Mesenchymal stem cell (in vitro differentiated cells and primary cell): ENCODE data around the gene AOX1.

Experiments used
- DNase-seq: peaks from one replicate; pipeline ENCODE4 v3.0.0-alpha.2; 2013
- H2AFZ ChIP-seq: one replicate; pipeline ENCODE4 v1.6.1; 2013; ENCODE audit warnings: low read depth, mild to moderate bottlenecking, control low read depth, inconsistent platforms, low read length, moderate library complexity
- H2AK5ac ChIP-seq: 2 replicates; pipeline ENCODE4 v1.6.1; 2013; ENCODE audit warnings: low read length, moderate library complexity, mild to moderate bottlenecking, inconsistent platforms; ENCODE audit not compliant: severe bottlenecking
- H2BK120ac ChIP-seq: one replicate; pipeline ENCODE4 v1.6.1; 2013; ENCODE audit warnings: low read depth, mild to moderate bottlenecking, inconsistent platforms, low read length, moderate library complexity
- H2BK12ac ChIP-seq, 2 experiments: one replicate each; pipeline ENCODE4 v1.6.1; 2013; ENCODE audit warnings: inconsistent platforms in 2 of 2, low read length in 2 of 2, mild to moderate bottlenecking in 2 of 2, moderate library complexity in 2 of 2, control low read depth in 1 of 2
- H2BK15ac ChIP-seq: one replicate; pipeline ENCODE4 v1.6.1; 2013; ENCODE audit warnings: mild to moderate bottlenecking, low read depth, inconsistent platforms; ENCODE audit not compliant: poor library complexity, severe bottlenecking
- H2BK5ac ChIP-seq: 2 replicates; pipeline ENCODE4 v1.6.1; 2013; ENCODE audit warnings: low read depth, mild to moderate bottlenecking, low read length, control low read depth, inconsistent platforms; ENCODE audit not compliant: poor library complexity, severe bottlenecking
- H3K14ac ChIP-seq, 2 experiments: one replicate each; pipeline ENCODE4 v1.6.1; 2013; ENCODE audit warnings: inconsistent platforms in 2 of 2, low read length in 2 of 2, control low read depth in 1 of 2, mild to moderate bottlenecking in 1 of 2, moderate library complexity in 1 of 2
- H3K18ac ChIP-seq, 2 experiments: one replicate each; pipeline ENCODE4 v1.6.1; 2013; ENCODE audit warnings: inconsistent platforms in 2 of 2, low read length in 2 of 2, control low read depth in 1 of 2, low read depth in 1 of 2, mild to moderate bottlenecking in 1 of 2
- H3K23ac ChIP-seq, 2 experiments: one replicate each; pipeline ENCODE4 v1.6.1; 2013; ENCODE audit warnings: inconsistent platforms in 2 of 2, low read length in 2 of 2, mild to moderate bottlenecking in 2 of 2, moderate library complexity in 2 of 2, control low read depth in 1 of 2
- H3K27ac ChIP-seq: 2 replicates; pipeline ENCODE4 v1.5.1; 2013; ENCODE audit warnings: mild to moderate bottlenecking, moderate library complexity, low read length, control low read depth, inconsistent platforms; ENCODE audit not compliant: poor library complexity, severe bottlenecking
- H3K27me3 ChIP-seq, 2 experiments: 2 replicates each; pipeline versions ENCODE4 v1.6.1 to v1.7.0; 2013; ENCODE audit warnings: low read length in 2 of 2, mild to moderate bottlenecking in 2 of 2, moderate library complexity in 2 of 2, control low read depth in 1 of 2, inconsistent platforms in 1 of 2; ENCODE audit not compliant: control insufficient read depth in 1 of 2, insufficient read depth in 1 of 2
- H3K36me3 ChIP-seq, 2 experiments: 2 replicates each; pipeline versions ENCODE4 v1.6.1 to v1.7.0; 2013; ENCODE audit warnings: low read length in 2 of 2, control low read depth in 1 of 2, inconsistent platforms in 1 of 2, low read depth in 1 of 2, mild to moderate bottlenecking in 1 of 2; ENCODE audit not compliant: insufficient read depth in 2 of 2, control insufficient read depth in 1 of 2
- H3K4ac ChIP-seq, 2 experiments: one replicate each; pipeline ENCODE4 v1.6.1; 2013; ENCODE audit warnings: inconsistent platforms in 2 of 2, low read length in 2 of 2, mild to moderate bottlenecking in 2 of 2, moderate library complexity in 2 of 2, control low read depth in 1 of 2, low read depth in 1 of 2
- H3K4me1 ChIP-seq: 2 replicates; pipeline ENCODE4 v1.6.1; 2013; ENCODE audit warnings: low read depth, low read length, control low read depth; ENCODE audit not compliant: control insufficient read depth, insufficient read depth
- H3K4me2 ChIP-seq: 2 replicates; pipeline ENCODE4 v1.6.1; 2013; ENCODE audit warnings: low read length, mild to moderate bottlenecking, inconsistent platforms; ENCODE audit not compliant: poor library complexity, severe bottlenecking
- H3K4me3 ChIP-seq, 2 experiments: 2 replicates each; pipeline versions ENCODE4 v1.5.1 to v1.7.0; 2013; ENCODE audit warnings: low read length in 2 of 2, mild to moderate bottlenecking in 2 of 2, control low read depth in 1 of 2, low read depth in 1 of 2; ENCODE audit not compliant: insufficient read depth in 1 of 2
- H3K79me1 ChIP-seq: replicated peaks from 2 replicates; pipeline ENCODE4 v1.6.1; 2013; ENCODE audit warnings: mild to moderate bottlenecking, control low read depth, low read length, inconsistent platforms; ENCODE audit not compliant: poor library complexity, severe bottlenecking
- H3K9ac ChIP-seq: 2 replicates; pipeline ENCODE4 v1.7.0; 2013; ENCODE audit warnings: mild to moderate bottlenecking, low read length, moderate library complexity
- H3K9me3 ChIP-seq: 2 replicates; pipeline ENCODE4 v1.7.0; 2013; ENCODE audit warnings: mild to moderate bottlenecking, low read length; ENCODE audit not compliant: control insufficient read depth
- H4K8ac ChIP-seq: one replicate; pipeline ENCODE4 v1.6.1; 2013; ENCODE audit warnings: inconsistent platforms, mild to moderate bottlenecking, low read length, moderate library complexity
- H4K91ac ChIP-seq: one replicate; pipeline ENCODE4 v1.6.1; 2013; ENCODE audit warnings: mild to moderate bottlenecking, low read length, inconsistent platforms
- WGBS: methylation state at CpG from one replicate; pipeline ENCODE4 v1.1.7; 2013; ENCODE audit warnings: mixed read lengths; 5-methylcytosine and 5-hydroxymethylcytosine counted together

The AOX1 gene

GRCh38 chr2:200584639-200585038 is 1.2 kb upstream of the AOX1 start:
- Histone ChIP-seq H3K23ac (no peak overlapping the region), H3K4me2 (no peak overlapping the region), H3K14ac (no peak overlapping the region), H2BK12ac (no peak overlapping the region), H3K4me1 (peaks cover 4% of the 10 kb centered on the region), H2BK15ac (no peak overlapping the region), H3K4ac (no peak overlapping the region), H3K4me3 (no peak overlapping the region), H3K36me3 (no peaks in the 10 kb centered on the region), H3K18ac (no peak overlapping the region), H3K9me3 (no peaks in the 10 kb centered on the region), H2BK5ac (no peak overlapping the region), H3K9ac (no peak overlapping the region), H4K8ac (no peak overlapping the region), H2AFZ (no peak overlapping the region), H3K79me1 (no peaks in the 10 kb centered on the region), H2BK120ac (no peak overlapping the region), H2AK5ac (no peak overlapping the region), H3K27ac (no peak overlapping the region), H4K91ac (no peak overlapping the region), H3K27me3 (no peaks in the 10 kb centered on the region)
- 100% methylated on average over 3 of the region's 3 CpGs for WGBS
- DNase-seq: no peak

GRCh38 chr2:200585340-200585729 is 479 bp upstream of the AOX1 start:
- H3K27ac ChIP-seq: no peak overlapping the region
- H3K14ac ChIP-seq: no peak overlapping the region
- no peaks in the 10 kb centered on the region for H3K9me3 ChIP-seq
- H2AK5ac ChIP-seq: no peak overlapping the region
- H4K8ac ChIP-seq: no peak overlapping the region
- peak overlapping the region; percentile 90 for H3K9ac ChIP-seq
- H4K91ac ChIP-seq: no peak overlapping the region
- no peaks in the 10 kb centered on the region for H3K36me3 ChIP-seq
- H3K23ac ChIP-seq: no peak overlapping the region
- H3K4me2 ChIP-seq: peak overlapping the region; percentile 95
- peaks cover 4% of the 10 kb centered on the region for H3K4me1 ChIP-seq
- H2BK5ac ChIP-seq: no peak overlapping the region
- peak overlapping the region in 1 of 2 experiments; percentile 29 for H2BK12ac ChIP-seq
- H3K79me1 ChIP-seq: no peaks in the 10 kb centered on the region
- no peaks in the 10 kb centered on the region for H3K27me3 ChIP-seq
- H2AFZ ChIP-seq: peak overlapping the region; percentile 94
- H3K4me3 ChIP-seq: peak overlapping the region; percentile 66 to 84
- no peak overlapping the region for H2BK120ac ChIP-seq
- no CpG with 5 or more reads among the region's 2 CpGs for WGBS
- no peak overlapping the region for H3K4ac ChIP-seq
- H3K18ac ChIP-seq: no peak overlapping the region
- DNase-seq: no peak
- no peak overlapping the region for H2BK15ac ChIP-seq

GRCh38 chr2:200586644-200586975 is 796 bp downstream of the AOX1 start:
- no peak overlapping the region for H3K4ac ChIP-seq

GRCh38 chr2:200587007-200587616 is 1.3 kb downstream of the AOX1 start:
- H3K27ac ChIP-seq: no peak overlapping the region
- H2BK12ac ChIP-seq: no peak overlapping the region
- H3K9me3 ChIP-seq: no peaks in the 10 kb centered on the region
- no peak overlapping the region for H2AK5ac ChIP-seq
- H2BK15ac ChIP-seq: no peak overlapping the region
- H3K27me3 ChIP-seq: no peaks in the 10 kb centered on the region
- H2BK5ac ChIP-seq: no peak overlapping the region
- no peak overlapping the region for H2BK120ac ChIP-seq
- no peak overlapping the region for H3K4ac ChIP-seq
- H3K4me2 ChIP-seq: no peak overlapping the region
- H3K23ac ChIP-seq: no peak overlapping the region
- H3K18ac ChIP-seq: no peak overlapping the region
- H3K4me1 ChIP-seq: peaks cover 4% of the 10 kb centered on the region
- peak overlapping the region in 1 of 2 experiments; percentile 84 for H3K4me3 ChIP-seq
- peaks cover 0 to 4% of the 10 kb centered on the region in 2 experiments for H3K36me3 ChIP-seq
- no peak overlapping the region for H4K8ac ChIP-seq
- no peak overlapping the region for H4K91ac ChIP-seq
- 93% methylated on average over 5 of the region's 9 CpGs for WGBS
- no peak overlapping the region for H2AFZ ChIP-seq
- DNase-seq: no peak
- H3K79me1 ChIP-seq: no peaks in the 10 kb centered on the region
- peak overlapping the region; percentile 90 for H3K9ac ChIP-seq
- no peak overlapping the region for H3K14ac ChIP-seq

More at GRCh38 chr2:200586644-200586975, 796 bp downstream of the AOX1 start:
- no peaks in the 10 kb centered on the region for H3K79me1 ChIP-seq
- H3K14ac ChIP-seq: no peak overlapping the region
- no peak overlapping the region for H2BK120ac ChIP-seq
- H3K4me3 ChIP-seq: peak overlapping the region in 1 of 2 experiments; percentile 84
- no peak overlapping the region for H4K8ac ChIP-seq
- H2BK12ac ChIP-seq: no peak overlapping the region
- H3K27ac ChIP-seq: no peak overlapping the region
- no peak overlapping the region for H2AFZ ChIP-seq
- H3K9me3 ChIP-seq: no peaks in the 10 kb centered on the region
- peaks cover 4% of the 10 kb centered on the region for H3K4me1 ChIP-seq
- DNase-seq: no peak
- H2BK15ac ChIP-seq: no peak overlapping the region
- WGBS: 45% methylated on average over 7 of the region's 9 CpGs
- H3K18ac ChIP-seq: no peak overlapping the region
- H3K4me2 ChIP-seq: peak overlapping the region; percentile 95
- no peaks in the 10 kb centered on the region for H3K27me3 ChIP-seq
- peak overlapping the region; percentile 90 for H3K9ac ChIP-seq
- peaks cover 0 to 4% of the 10 kb centered on the region in 2 experiments for H3K36me3 ChIP-seq
- H2AK5ac ChIP-seq: no peak overlapping the region
- no peak overlapping the region for H3K23ac ChIP-seq
- no peak overlapping the region for H2BK5ac ChIP-seq
- H4K91ac ChIP-seq: no peak overlapping the region
